MM.1S (cell line): ENCODE measurements around the gene UQCC2.

Source experiments
- EZH2 ChIP-seq: fragments of 300-600 bp; sonication (generic); optimal IDR thresholded peaks from 2 replicates; pipeline ENCODE3; 2017; ENCODE audit warnings: low read depth, mild to moderate bottlenecking, antibody characterized with exemption, low read length, mixed read lengths
- EZH2phosphoT487 ChIP-seq: fragments of 300-600 bp; sonication (generic); IDR thresholded peaks from 2 replicates; pipeline ENCODE4 v1.6.1; 2018; ENCODE audit warnings: antibody characterized with exemption, low read length
- TF ChIP-seq, protein P1 (sequence below): fragments of 300-600 bp; sonication (generic); IDR thresholded peaks from 2 replicates; pipeline ENCODE4 v1.5.1; 2016; ENCODE audit warnings: antibody characterized with exemption, low read length, mixed read lengths

DNA sequence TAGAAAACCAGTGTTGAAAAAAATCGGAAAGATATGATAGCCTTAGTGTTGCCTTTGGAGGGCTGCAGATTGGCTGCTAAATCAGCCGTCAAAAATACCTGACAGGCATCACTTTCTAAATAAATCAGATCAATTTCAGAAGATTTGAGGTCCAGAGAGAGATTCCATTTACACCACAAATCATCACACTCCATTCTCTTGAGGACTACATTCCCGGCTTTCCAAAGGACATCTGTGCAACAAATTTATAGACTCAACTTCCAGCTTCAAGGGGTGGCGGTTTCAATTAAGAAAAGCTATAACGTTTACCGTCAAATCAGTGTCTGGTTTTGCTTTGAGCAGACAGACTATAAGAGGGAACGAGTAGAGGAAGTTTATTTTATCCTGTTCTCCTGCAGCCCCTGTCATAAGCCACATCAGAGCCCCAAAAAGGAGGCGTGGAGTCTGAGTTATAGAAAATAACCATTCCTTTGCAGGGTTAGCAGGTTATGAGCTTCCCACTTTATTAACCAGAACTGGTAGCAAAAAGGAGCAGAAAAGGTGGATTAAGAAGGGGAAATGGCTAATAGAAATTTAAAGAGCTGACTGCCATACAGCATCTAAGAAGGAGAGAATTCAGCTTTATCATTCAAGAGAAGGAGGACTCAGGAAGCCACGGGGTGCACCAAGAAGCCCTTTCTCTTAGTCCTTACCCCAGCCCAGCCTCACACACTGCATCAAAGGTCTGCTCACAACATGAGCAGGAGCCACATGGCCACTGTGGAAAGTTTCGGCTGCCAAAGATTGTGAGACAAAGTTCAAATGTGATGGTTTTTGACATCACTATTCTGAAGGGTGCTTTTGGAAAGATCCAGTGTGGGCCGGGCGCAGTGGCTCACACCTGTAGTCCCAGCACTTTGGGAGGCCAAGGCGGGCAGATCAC is 12.9 kb upstream of the UQCC2 start:
- TF ChIP-seq, protein P1, sequence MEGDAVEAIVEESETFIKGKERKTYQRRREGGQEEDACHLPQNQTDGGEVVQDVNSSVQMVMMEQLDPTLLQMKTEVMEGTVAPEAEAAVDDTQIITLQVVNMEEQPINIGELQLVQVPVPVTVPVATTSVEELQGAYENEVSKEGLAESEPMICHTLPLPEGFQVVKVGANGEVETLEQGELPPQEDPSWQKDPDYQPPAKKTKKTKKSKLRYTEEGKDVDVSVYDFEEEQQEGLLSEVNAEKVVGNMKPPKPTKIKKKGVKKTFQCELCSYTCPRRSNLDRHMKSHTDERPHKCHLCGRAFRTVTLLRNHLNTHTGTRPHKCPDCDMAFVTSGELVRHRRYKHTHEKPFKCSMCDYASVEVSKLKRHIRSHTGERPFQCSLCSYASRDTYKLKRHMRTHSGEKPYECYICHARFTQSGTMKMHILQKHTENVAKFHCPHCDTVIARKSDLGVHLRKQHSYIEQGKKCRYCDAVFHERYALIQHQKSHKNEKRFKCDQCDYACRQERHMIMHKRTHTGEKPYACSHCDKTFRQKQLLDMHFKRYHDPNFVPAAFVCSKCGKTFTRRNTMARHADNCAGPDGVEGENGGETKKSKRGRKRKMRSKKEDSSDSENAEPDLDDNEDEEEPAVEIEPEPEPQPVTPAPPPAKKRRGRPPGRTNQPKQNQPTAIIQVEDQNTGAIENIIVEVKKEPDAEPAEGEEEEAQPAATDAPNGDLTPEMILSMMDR: no peak
- TF ChIP-seq EZH2 (no peak), EZH2phosphoT487 (no peak)
